BLaER1 treated with 17β-estradiol and CSF1 and Interleukin-3, amounts not matched to agents 10 nM and 100 nM (cell line): Measurements from ENCODE around the gene HOXB5.

Experiments
- H3K27ac ChIP-seq, 11 experiments: shearing (Covaris generic); formaldehyde crosslinking; 2 replicates each; pipeline ENCODE4 v1.8.1; 2022
- H3K27me3 ChIP-seq, 11 experiments: shearing (Covaris generic); formaldehyde crosslinking; 2 replicates each; pipeline ENCODE4 v1.8.1; 2022
- H3K36me3 ChIP-seq, 11 experiments: shearing (Covaris generic); formaldehyde crosslinking; 2 replicates each; pipeline ENCODE4 v1.8.1; 2022
- H3K4me1 ChIP-seq, 10 experiments: shearing (Covaris generic); formaldehyde crosslinking; 2 replicates each; pipeline ENCODE4 v1.8.1; 2022
- H3K4me2 ChIP-seq, 11 experiments: shearing (Covaris generic); formaldehyde crosslinking; 2 replicates each; pipeline ENCODE4 v1.8.1; 2022
- H3K4me3 ChIP-seq, 10 experiments: shearing (Covaris generic); formaldehyde crosslinking; 2 replicates each; pipeline ENCODE4 v1.8.1; 2022
- H3K9ac ChIP-seq, 11 experiments: shearing (Covaris generic); formaldehyde crosslinking; 2 replicates each; pipeline ENCODE4 v1.8.1; 2022
- H3K9me3 ChIP-seq, 11 experiments: shearing (Covaris generic); formaldehyde crosslinking; replicated peaks in 1 of 11; 2 replicates each; pipeline ENCODE4 v1.8.1; 2022
- H4K20me1 ChIP-seq, 11 experiments: shearing (Covaris generic); formaldehyde crosslinking; 2 replicates each; pipeline ENCODE4 v1.8.1; 2022
- Cebpa-rat ChIP-seq, 11 experiments: shearing (Covaris generic); IDR thresholded peaks; 2 replicates each; pipeline ENCODE4 v1.8.1; 2022

HOXB5 gene

DNA sequence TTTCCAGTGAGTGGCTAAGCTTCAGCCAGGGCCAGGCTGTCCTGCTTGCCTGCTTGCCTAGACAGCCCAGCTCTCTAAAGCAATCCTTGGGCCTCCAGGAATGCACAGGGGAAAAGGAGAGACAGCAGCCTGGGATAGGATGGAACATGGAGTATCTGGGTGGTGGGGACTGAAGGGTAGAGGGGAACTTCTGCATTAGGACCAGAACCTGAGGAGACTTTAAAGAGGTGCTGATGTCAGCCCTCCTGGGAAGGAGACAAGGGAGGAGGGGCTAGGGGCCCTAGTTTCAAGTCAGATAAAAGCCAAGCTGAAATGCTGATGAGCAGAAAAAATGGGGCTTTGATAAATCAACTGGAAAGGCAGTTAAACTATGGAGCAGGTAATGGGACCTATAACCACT lies 15.5 kb upstream of the HOXB5 start:
- H3K4me3 ChIP-seq = no peak overlapping the region
- peaks cover 0 to 9% (median 5%) of the 10 kb centered on the region in 11 experiments; a peak in 9 of 22 replicates for H3K9me3 ChIP-seq
- H3K9ac ChIP-seq = no peak overlapping the region
- no peak overlapping the region for H3K4me2 ChIP-seq
- H3K4me1 ChIP-seq = peaks cover 0 to 13% (median 4%) of the 10 kb centered on the region in 10 experiments; a peak in 7 of 20 replicates
- H3K27me3 ChIP-seq = peaks cover 100% of the 10 kb centered on the region in 11 experiments
- no peaks in the 10 kb centered on the region for H3K36me3 ChIP-seq
- H3K27ac ChIP-seq = no peak overlapping the region
- H4K20me1 ChIP-seq = peaks cover 0 to 95% (median 84%) of the 10 kb centered on the region in 11 experiments; a peak in 19 of 22 replicates
- TF ChIP-seq Cebpa-rat (IDR thresholded peaks at IDR 0.05) = no peak

DNA sequence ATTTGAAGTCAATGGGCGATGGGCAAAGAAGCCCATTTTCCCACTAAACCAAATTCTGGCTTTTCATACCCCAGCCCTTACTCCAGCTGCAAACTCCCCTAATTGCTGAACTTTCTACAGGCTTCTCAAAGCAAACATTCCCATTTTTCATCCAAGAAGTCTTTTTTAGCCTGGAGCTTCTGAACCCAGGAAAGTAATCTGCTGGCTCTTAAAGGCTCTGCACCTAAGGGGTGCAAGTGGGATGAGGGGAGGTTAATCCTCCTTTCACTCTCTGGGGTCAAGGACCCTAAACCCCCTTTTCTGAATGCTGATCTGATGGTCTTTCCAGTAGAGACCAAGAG lies 14.9 kb upstream of the HOXB5 start:
- no peak overlapping the region for H3K4me3 ChIP-seq
- H4K20me1 ChIP-seq = peaks cover 0 to 95% (median 85%) of the 10 kb centered on the region in 11 experiments; a peak in 18 of 22 replicates
- H3K27ac ChIP-seq = no peak overlapping the region
- no peak overlapping the region for H3K9ac ChIP-seq
- H3K9me3 ChIP-seq = peaks cover 0 to 9% (median 5%) of the 10 kb centered on the region in 11 experiments; a peak in 9 of 22 replicates
- TF ChIP-seq Cebpa-rat (IDR thresholded peaks at IDR 0.05) = no peak
- no peaks in the 10 kb centered on the region for H3K36me3 ChIP-seq
- H3K4me1 ChIP-seq = peaks cover 0 to 13% (median 4%) of the 10 kb centered on the region in 10 experiments; a peak in 7 of 20 replicates
- peaks cover 100% of the 10 kb centered on the region in 11 experiments for H3K27me3 ChIP-seq
- H3K4me2 ChIP-seq = no peak overlapping the region

DNA sequence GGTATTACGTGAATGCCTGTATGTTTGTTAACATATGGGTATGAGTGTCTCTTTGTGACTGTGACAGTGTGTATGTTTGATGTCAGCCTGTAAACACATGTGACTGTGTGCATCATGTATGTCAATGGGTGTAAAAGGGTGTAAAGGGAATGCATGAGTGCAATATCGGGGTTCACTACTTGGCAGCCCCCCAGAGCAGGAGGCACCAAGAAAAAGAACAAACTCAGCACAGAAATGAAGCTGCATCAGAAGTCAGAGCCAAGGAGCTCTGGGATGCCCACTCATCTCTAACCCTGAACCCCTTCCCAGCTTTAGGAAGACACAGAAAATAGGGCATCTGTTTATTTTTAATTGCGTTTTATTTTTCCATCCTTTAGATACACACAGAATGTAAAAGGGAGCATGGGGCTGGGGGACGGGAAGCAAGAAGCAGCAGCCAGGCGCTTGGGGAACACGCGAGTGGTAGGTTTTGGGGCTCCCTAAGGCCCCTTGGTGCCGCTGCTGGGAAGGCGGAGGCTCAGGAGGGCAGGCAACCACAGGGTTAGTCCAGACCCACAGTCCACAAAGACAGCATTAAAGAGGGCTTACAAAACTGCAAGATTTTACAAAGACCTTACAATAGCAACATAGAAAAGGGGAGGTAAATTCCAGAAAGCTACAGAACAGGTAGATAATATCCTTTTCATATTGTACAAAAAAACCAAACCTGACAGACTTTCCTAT lies 13.5 kb upstream of the HOXB5 start:
- Histone ChIP-seq H3K4me1 (peaks cover 0 to 5% (median 4%) of the 10 kb centered on the region in 10 experiments; a peak in 7 of 20 replicates), H3K9me3 (peaks cover 0 to 9% (median 5%) of the 10 kb centered on the region in 11 experiments; a peak in 9 of 22 replicates), H3K4me2 (no peak overlapping the region), H3K36me3 (no peaks in the 10 kb centered on the region), H3K27ac (no peak overlapping the region), H4K20me1 (peaks cover 0 to 95% (median 82%) of the 10 kb centered on the region in 11 experiments; a peak in 18 of 22 replicates), H3K4me3 (no peak overlapping the region), H3K27me3 (peaks cover 100% of the 10 kb centered on the region in 11 experiments), H3K9ac (no peak overlapping the region)
- TF ChIP-seq Cebpa-rat (IDR thresholded peaks at IDR 0.05) = no peak

DNA sequence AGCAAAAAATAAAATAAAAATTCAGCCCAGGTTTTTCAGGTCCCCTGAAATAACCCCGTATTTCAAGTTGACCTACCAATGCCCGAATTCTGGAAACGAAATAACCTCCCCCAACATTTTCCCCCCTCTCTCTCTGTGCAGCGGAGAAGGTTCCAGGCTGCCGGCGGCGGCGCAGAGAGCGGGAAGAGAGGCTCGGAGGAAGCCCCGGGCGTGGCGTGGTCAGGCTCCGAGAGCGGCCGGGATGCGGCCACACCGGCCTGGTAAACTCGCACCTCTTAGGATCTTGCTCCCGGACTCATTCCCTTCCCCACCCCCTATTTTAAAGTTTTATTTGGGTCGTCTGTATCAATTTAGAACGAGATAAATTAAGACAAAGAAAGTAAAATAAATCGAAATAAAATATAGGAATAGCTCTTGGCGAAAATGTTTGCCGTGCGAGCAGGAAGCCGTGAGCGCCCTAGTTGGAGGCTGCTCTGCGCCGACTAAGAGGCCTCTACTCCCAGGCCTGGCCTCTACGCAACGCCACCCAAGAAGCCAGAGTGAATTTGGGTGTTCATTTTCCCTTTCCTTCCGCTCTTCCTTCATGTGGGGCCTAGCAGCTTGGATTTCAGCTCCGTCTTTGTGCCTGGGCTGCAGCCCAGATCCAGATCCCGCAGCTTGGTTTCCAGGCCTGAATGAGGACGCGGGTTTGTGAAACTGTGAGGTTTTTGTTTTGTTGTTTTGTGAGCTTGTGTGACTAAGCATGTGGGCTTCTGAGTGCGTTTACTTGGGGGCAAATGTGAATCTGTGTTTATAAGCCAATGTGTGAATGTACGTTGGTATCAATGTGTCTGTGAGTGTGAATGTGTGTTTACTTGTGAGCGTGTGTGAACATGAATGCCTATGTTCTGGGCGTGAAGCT lies 12.7 kb upstream of the HOXB5 start:
- no peaks in the 10 kb centered on the region for H3K4me1 ChIP-seq
- H3K4me2 ChIP-seq = no peak overlapping the region
- H3K27me3 ChIP-seq = peaks cover 100% of the 10 kb centered on the region in 11 experiments
- no peak overlapping the region for H3K27ac ChIP-seq
- no peak overlapping the region for H3K9ac ChIP-seq
- peaks cover 0 to 97% (median 85%) of the 10 kb centered on the region in 11 experiments; a peak in 18 of 22 replicates for H4K20me1 ChIP-seq
- H3K9me3 ChIP-seq = peaks cover 0 to 9% (median 5%) of the 10 kb centered on the region in 11 experiments; a peak in 9 of 22 replicates
- H3K36me3 ChIP-seq = no peaks in the 10 kb centered on the region
- H3K4me3 ChIP-seq = no peak overlapping the region
- TF ChIP-seq Cebpa-rat (IDR thresholded peaks at IDR 0.05) = no peak

DNA sequence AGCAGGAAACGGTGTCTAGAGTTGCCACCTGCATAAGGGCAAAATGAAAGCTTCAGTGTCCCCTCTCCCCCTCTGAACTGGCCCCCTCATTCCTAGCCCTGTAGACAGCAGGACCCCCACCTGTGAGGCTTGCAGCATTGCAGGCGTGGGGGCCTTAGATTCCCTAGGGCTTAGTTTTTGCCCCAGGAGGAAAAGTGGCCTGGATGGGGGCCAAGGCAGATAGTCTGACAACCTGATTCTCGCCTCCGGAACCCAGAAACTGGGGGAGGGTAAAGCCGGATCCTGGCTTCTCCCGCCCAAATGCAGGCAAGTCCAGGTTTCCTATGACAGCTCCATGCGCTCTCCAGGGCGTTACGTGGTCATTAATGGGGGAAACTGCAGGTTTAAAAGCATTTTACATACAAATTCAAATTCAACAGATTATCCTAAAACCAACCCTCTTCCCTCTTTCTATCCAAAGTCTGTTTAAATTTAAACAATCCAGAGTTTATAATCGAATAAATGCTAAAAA lies 11.9 kb upstream of the HOXB5 start:
- no peak overlapping the region for H3K9ac ChIP-seq
- H3K27me3 ChIP-seq = peaks cover 100% of the 10 kb centered on the region in 11 experiments
- H4K20me1 ChIP-seq = peaks cover 0 to 97% (median 85%) of the 10 kb centered on the region in 11 experiments; a peak in 18 of 22 replicates
- H3K4me1 ChIP-seq = no peaks in the 10 kb centered on the region
- no peak overlapping the region for H3K4me3 ChIP-seq
- no peak overlapping the region for H3K27ac ChIP-seq
- H3K36me3 ChIP-seq = no peaks in the 10 kb centered on the region
- peaks cover 0 to 4% (median 3%) of the 10 kb centered on the region in 11 experiments; a peak in 9 of 22 replicates for H3K9me3 ChIP-seq
- TF ChIP-seq Cebpa-rat (IDR thresholded peaks at IDR 0.05) = no peak
- no peak overlapping the region for H3K4me2 ChIP-seq

DNA sequence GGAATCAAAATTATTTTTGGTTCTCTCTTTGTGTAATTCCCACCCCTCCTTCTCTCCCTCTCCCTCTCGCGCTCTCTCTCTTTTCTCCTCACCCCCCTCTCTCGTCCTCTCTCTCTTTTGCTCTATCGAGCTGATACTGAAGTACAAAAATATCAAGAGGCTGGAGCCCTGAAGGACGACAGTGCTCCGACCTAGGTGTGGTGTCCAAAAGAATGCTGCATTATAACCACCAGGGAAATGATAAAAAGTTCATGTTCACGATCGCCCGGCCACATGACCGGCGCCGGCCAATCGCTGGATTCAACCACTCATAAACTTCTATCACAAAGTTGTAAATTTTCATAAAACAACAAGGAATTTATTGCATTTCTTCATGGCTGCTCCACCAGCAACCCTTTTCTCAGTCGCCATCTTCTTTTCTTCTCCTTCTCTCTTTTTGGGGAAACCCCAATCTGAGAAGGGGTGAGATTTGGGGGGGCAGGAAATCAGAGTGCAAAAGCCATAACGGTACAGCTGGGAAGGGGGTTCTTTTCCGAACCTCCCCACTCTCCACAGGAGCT lies 11.3 kb upstream of the HOXB5 start, which contains the start of gene HOXB6:
HOXB6 (minus strand) TSS at position 217 of the 560 bp plus-strand sequence. CDS start 6,836 bp downstream, outside the sequence.
- no peaks in the 10 kb centered on the region for H3K9me3 ChIP-seq
- H3K27ac ChIP-seq = no peak within 1 kb of the TSS
- H3K9ac ChIP-seq = no peak within 1 kb of the TSS
- TF ChIP-seq Cebpa-rat (IDR thresholded peaks at IDR 0.05) = no peak
- no peak within 1 kb of the TSS for H3K4me3 ChIP-seq
- H3K4me2 ChIP-seq = no peak within 1 kb of the TSS
- peaks cover 0 to 97% (median 85%) of the 10 kb centered on the region in 11 experiments; a peak in 17 of 22 replicates for H4K20me1 ChIP-seq
- H3K27me3 ChIP-seq = peaks cover 100% of the 10 kb centered on the region in 11 experiments
- no peaks in the 10 kb centered on the region for H3K4me1 ChIP-seq
- H3K36me3 ChIP-seq = no peaks in the 10 kb centered on the region

DNA sequence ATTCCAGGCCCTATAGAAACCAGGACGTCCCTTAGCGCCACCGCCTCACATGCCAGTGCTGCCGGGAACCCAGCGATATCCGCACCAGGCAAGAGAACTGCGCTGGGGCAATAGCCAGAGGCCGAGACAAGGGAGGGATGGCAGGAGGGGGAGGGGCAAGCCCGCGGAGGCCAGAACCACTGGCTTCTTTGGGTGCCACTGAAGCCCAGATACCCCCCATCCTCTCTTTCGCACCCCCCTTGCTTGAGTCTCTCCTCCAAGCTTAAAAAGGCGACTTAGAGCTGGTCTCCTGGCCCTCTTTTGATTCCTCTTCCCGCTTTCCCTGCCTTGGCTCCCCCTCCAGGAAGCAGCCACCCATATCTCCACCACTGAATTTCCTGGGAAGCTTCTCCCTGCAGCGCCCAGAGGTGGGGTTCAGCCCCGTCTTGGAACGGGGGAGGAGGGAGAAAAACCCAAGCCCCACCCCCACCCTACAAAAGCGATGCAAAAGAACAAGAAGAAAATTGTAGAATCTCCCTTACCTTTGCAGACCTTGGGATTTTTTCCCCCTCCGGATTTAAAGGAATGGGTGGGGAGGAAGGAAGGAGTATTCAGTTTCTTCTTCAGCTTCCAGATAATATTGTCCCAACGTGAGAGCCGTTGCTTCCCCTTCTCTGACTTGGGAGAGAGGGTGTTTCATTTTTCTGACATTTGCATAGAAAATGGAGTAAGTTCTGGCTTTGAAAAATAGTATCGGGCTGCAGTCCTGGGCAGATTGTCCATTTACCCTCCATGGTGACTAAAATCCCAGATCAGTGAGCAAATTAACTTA lies 10.6 kb upstream of the HOXB5 start:
- H3K27me3 ChIP-seq = peaks cover 100% of the 10 kb centered on the region in 11 experiments
- no peak for TF ChIP-seq Cebpa-rat (IDR thresholded peaks at IDR 0.05)
- no peaks in the 10 kb centered on the region for H3K4me1 ChIP-seq
- H3K4me2 ChIP-seq = no peak overlapping the region
- H3K9me3 ChIP-seq = no peaks in the 10 kb centered on the region
- peaks cover 0 to 97% (median 85%) of the 10 kb centered on the region in 11 experiments; a peak in 17 of 22 replicates for H4K20me1 ChIP-seq
- H3K36me3 ChIP-seq = no peaks in the 10 kb centered on the region
- H3K9ac ChIP-seq = no peak overlapping the region
- H3K27ac ChIP-seq = no peak overlapping the region
- no peak overlapping the region for H3K4me3 ChIP-seq
